ENCODE measurements around the gene ZFP57. TPM values are rescaled to one million over a fixed set of nuclear protein-coding genes. Genes with fewer than 3 reads are reported as not detected.

The ZFP57 gene
- polyA plus RNA-seq, 1 donor from 2014 or later = not detected

DNA sequence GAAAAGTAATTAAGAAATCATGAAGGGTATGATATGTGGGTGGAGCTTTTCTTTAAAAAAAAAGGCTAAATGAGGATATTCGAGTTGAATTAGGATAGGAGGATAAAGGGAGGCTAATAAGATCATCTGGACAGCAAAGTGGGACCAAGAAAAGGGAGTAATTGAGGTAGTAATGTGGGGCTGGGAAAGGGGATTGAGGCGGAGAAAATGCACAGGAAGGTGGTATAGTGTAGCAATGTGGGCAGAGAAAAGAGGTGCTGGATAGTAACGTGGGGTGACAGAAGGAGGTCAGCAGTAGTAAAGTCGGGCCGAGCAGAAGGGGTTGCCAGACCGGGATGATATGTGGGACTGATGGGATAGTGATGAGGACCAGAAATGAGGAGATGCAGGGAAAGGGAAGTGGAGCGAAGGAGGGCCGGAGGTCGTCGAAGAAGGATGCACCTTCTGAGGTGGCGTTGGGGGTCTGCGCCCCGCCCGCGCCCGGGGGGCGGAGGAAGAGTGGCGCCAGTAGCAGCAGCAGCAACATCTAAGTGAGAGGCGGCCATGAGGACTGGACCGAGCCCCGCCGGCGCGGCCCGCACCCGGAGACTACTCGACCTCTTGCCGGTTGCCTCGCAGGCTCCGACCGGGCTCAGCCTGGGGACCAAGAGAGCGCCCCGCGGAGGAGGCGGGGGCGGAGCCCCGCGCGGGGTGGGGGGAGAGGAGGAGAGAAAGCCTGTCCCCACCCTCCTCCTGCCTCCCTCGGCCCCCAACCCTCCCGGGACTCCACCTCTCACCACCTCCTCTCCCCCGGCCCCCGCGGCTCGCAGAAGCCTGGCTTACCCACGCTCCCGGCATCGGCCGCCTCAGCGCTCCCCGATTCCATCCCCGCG is 48.9 kb downstream of the ZFP57 start:
- TF ChIP-seq POLR2AphosphoS5 (IDR thresholded peaks at IDR 0.05) (peak; percentile 42), RAD21 (conservative IDR thresholded peaks at IDR 0.05) (no peak), TAF1 (IDR thresholded peaks at IDR 0.05; ENCODE audit: low read depth) (peak; percentile 36), SMC3 (conservative IDR thresholded peaks at IDR 0.05; ENCODE audit: poor library complexity) (no peak), EZH2 (IDR thresholded peaks at IDR 0.05; ENCODE audit: borderline replicate concordance, insufficient read depth, low read length, poor library complexity, severe bottlenecking) (no peak)
- TF ChIP-seq, protein P1, sequence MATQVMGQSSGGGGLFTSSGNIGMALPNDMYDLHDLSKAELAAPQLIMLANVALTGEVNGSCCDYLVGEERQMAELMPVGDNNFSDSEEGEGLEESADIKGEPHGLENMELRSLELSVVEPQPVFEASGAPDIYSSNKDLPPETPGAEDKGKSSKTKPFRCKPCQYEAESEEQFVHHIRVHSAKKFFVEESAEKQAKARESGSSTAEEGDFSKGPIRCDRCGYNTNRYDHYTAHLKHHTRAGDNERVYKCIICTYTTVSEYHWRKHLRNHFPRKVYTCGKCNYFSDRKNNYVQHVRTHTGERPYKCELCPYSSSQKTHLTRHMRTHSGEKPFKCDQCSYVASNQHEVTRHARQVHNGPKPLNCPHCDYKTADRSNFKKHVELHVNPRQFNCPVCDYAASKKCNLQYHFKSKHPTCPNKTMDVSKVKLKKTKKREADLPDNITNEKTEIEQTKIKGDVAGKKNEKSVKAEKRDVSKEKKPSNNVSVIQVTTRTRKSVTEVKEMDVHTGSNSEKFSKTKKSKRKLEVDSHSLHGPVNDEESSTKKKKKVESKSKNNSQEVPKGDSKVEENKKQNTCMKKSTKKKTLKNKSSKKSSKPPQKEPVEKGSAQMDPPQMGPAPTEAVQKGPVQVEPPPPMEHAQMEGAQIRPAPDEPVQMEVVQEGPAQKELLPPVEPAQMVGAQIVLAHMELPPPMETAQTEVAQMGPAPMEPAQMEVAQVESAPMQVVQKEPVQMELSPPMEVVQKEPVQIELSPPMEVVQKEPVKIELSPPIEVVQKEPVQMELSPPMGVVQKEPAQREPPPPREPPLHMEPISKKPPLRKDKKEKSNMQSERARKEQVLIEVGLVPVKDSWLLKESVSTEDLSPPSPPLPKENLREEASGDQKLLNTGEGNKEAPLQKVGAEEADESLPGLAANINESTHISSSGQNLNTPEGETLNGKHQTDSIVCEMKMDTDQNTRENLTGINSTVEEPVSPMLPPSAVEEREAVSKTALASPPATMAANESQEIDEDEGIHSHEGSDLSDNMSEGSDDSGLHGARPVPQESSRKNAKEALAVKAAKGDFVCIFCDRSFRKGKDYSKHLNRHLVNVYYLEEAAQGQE (IDR thresholded peaks at IDR 0.05; ENCODE audit: borderline replicate concordance) = peak; percentile 48
- TF ChIP-seq, protein P2, sequence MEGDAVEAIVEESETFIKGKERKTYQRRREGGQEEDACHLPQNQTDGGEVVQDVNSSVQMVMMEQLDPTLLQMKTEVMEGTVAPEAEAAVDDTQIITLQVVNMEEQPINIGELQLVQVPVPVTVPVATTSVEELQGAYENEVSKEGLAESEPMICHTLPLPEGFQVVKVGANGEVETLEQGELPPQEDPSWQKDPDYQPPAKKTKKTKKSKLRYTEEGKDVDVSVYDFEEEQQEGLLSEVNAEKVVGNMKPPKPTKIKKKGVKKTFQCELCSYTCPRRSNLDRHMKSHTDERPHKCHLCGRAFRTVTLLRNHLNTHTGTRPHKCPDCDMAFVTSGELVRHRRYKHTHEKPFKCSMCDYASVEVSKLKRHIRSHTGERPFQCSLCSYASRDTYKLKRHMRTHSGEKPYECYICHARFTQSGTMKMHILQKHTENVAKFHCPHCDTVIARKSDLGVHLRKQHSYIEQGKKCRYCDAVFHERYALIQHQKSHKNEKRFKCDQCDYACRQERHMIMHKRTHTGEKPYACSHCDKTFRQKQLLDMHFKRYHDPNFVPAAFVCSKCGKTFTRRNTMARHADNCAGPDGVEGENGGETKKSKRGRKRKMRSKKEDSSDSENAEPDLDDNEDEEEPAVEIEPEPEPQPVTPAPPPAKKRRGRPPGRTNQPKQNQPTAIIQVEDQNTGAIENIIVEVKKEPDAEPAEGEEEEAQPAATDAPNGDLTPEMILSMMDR (IDR thresholded peaks at IDR 0.05; ENCODE audit: poor library complexity, severe bottlenecking) = no peak
- no peaks in the 10 kb centered on the region for H4K20me1 ChIP-seq (ENCODE audit: insufficient read depth)
- H3K79me2 ChIP-seq (replicated peaks; ENCODE audit: insufficient read depth, low read length) = peaks cover 11% of the 10 kb centered on the region
- H3F3A ChIP-seq (ENCODE audit: insufficient read depth, low read length, poor library complexity, severe bottlenecking) = no peaks in the 10 kb centered on the region
- H3K27me3 ChIP-seq (ENCODE audit: insufficient read depth, low read depth, low read length) = no peaks in the 10 kb centered on the region
- H3K9ac ChIP-seq (ENCODE audit: low read length) = peak overlapping the region; percentile 95
- peak overlapping the region; percentile 80 for H2AFZ ChIP-seq (ENCODE audit: low read depth, low read length)
- peak overlapping the region; percentile 99 for H3K4me2 ChIP-seq (ENCODE audit: low read length)
- H3K9me3 ChIP-seq (ENCODE audit: low read length) = no peaks in the 10 kb centered on the region
- no peaks in the 10 kb centered on the region for H3K9me2 ChIP-seq (ENCODE audit: insufficient read depth, low read length)
- peak overlapping the region; percentile 95 for H3K27ac ChIP-seq (ENCODE audit: low read length)
- no peaks in the 10 kb centered on the region for H3K36me3 ChIP-seq (ENCODE audit: insufficient read depth, low read length)
- H3K4me3 ChIP-seq (ENCODE audit: low read length) = peak overlapping the region; percentile 69

DNA sequence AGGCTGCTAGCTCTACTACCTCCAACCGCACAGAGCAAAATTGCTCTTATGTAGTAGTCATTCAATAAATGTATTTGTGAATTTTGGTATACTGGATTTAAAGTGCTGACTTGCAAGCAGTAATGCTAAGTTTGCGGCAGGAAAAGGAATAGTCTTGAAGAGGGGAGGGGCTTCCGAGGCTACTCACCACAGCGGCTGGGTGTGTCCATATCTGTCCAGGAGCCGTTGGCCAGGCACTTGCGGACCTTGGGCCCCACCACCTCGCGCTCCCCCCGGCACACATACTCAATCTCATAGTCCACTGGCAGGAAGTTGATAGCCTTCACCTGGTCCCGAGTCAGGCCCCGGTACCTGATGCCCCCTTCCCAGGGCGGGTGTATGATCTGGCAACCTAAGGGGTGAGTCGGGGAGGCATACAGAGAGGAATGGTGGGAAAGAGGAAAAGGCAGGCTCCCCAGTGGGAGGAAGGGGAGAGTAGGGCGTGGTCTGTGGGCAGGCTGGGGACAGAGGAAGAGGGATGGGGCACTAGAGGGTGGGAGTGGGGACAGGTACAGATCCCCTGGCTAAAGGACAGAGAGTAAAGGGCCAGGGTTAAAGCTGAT is 49.6 kb downstream of the ZFP57 start:
- Histone ChIP-seq H3F3A (ENCODE audit: insufficient read depth, low read length, poor library complexity, severe bottlenecking) (no peaks in the 10 kb centered on the region), H3K27ac (ENCODE audit: low read length) (no peak overlapping the region), H3K9ac (ENCODE audit: low read length) (peak overlapping the region; percentile 95), H2AFZ (ENCODE audit: low read depth, low read length) (no peak overlapping the region), H3K4me3 (ENCODE audit: low read length) (peak overlapping the region; percentile 69), H3K9me2 (ENCODE audit: insufficient read depth, low read length) (no peaks in the 10 kb centered on the region), H3K36me3 (ENCODE audit: insufficient read depth, low read length) (no peaks in the 10 kb centered on the region), H3K79me2 (replicated peaks; ENCODE audit: insufficient read depth, low read length) (peaks cover 19% of the 10 kb centered on the region), H4K20me1 (ENCODE audit: insufficient read depth) (no peaks in the 10 kb centered on the region), H3K9me3 (ENCODE audit: low read length) (no peaks in the 10 kb centered on the region), H3K27me3 (ENCODE audit: insufficient read depth, low read depth, low read length) (no peaks in the 10 kb centered on the region), H3K4me2 (ENCODE audit: low read length) (peak overlapping the region; percentile 99)
- TF ChIP-seq RAD21 (conservative IDR thresholded peaks at IDR 0.05) (no peak), POLR2AphosphoS5 (IDR thresholded peaks at IDR 0.05) (no peak), EP300 (conservative IDR thresholded peaks at IDR 0.05; ENCODE audit: poor library complexity, severe bottlenecking) (no peak), MXI1 (conservative IDR thresholded peaks at IDR 0.05; ENCODE audit: poor library complexity, severe bottlenecking) (no peak), EZH2 (IDR thresholded peaks at IDR 0.05; ENCODE audit: borderline replicate concordance, insufficient read depth, low read length, poor library complexity, severe bottlenecking) (no peak), SMC3 (conservative IDR thresholded peaks at IDR 0.05; ENCODE audit: poor library complexity) (no peak), TAF1 (IDR thresholded peaks at IDR 0.05; ENCODE audit: low read depth) (no peak)
- TF ChIP-seq, protein P2 (IDR thresholded peaks at IDR 0.05; ENCODE audit: poor library complexity, severe bottlenecking) = no peak

Measured in neural cell (in vitro differentiated cells).